ENCODE measurements around the gene RNF169.
A peak's percentile ranks its signal among the peaks of the same experiment; 100 is the strongest.
"Not testable (repeated sequence)": the region's sequence is repeated elsewhere in the genome, so short reads cannot be mapped to it uniquely, and the experiment has no call there.

The RNF169 gene

DNA sequence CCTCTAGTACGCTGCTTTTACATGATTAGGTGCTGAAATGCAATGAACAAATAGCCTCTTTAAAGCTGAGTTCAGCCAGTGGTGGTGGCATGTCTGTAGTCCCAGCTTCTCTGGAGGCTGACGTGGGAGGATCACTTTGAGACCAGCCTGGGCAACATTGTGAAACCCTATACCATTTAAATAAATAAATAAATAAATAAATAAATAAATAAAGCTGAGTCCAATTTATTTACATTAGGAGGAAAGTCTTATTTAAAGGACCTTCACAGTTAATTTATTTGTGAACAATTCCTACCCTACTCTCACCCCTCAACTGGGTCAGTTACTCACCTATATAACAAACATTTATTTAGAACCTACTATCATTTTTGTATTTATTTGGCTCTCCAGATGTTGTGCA, 12.6 kb upstream of the RNF169 start:
- no peak for DNase-seq (ENCODE audit: low spot score in 2 of 2)
- Histone ChIP-seq H3K27me3 (ENCODE audit: low read depth) (peaks cover 22% of the 10 kb centered on the region), H3K4me3 (no peak overlapping the region), H3K9me3 (peaks cover 5% of the 10 kb centered on the region), H3K36me3 (replicated peaks) (no peaks in the 10 kb centered on the region), H3K4me1 (no peaks in the 10 kb centered on the region)
- in situ Hi-C loops (cut with MboI; ENCODE audit: low sequenced_read_pairs), result no loop called here

DNA sequence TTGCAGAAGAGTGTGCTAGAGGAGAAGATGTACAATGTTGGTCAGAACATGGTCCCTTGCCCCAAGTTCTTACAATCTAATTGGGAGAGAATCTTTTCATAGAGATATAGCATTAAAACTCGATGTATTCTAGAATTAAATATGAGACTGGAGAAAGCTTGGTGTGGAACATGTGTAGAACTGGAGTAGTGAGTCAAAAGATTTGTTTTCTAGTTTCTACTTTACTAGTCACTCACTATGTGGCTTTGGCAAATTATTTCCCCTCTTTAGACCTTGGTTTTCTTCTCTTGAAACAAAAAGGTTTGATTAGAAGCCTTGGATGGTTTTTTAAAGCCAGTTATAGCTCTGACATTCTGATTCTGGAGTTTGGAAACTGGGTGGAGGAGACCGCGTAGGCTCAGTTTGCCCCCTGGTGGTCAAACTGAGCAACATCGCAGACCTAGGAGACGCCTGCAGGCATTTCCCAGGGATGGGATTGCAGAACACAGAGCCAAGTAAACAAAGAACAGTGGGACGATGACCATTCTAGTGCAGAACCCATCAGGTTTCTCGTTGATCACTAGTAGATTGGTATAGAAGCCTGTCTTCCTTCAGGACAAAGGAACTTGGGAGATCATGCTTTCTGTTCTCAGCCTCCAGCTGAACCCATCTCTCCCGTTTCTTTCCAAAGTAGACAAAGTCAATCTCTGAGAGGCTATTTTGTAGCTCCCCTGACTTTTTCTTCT, 8.9 kb upstream of the RNF169 start:
- in situ Hi-C loops (cut with MboI; ENCODE audit: low sequenced_read_pairs), result no loop called here
- Histone ChIP-seq H3K27me3 (ENCODE audit: low read depth) (no peaks in the 10 kb centered on the region), H3K4me3 (no peak overlapping the region), H3K36me3 (replicated peaks) (no peaks in the 10 kb centered on the region), H3K9me3 (peaks cover 5% of the 10 kb centered on the region), H3K4me1 (no peaks in the 10 kb centered on the region)
- peak; percentile 71 to 73 for DNase-seq (ENCODE audit: low spot score in 2 of 2)

DNA sequence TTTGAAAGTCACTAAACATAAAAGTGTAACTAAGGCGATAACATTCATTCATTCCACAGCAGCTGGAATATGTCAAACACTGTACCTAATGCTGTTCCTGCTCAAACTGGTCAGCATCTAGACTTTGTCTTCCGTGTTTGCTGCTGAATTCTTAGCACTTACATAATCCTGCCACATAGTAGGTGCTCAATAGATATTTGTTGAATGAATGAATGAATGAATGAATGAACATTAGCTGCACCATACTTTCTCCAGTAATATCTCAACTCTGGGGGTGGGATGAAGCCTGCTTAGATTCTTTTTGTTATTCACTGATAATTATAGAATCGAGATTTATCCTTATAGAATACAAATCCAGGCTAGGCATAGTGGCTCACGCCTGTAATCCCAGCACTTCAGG, 6.6 kb upstream of the RNF169 start:
- peaks cover 5% of the 10 kb centered on the region for H3K9me3 ChIP-seq
- H3K4me1 ChIP-seq, result no peaks in the 10 kb centered on the region
- no peaks in the 10 kb centered on the region for H3K36me3 ChIP-seq (replicated peaks)
- DNase-seq (ENCODE audit: low spot score in 2 of 2), result no peak
- H3K4me3 ChIP-seq, result no peak overlapping the region
- in situ Hi-C loops (cut with MboI; ENCODE audit: low sequenced_read_pairs), result no loop called here
- no peaks in the 10 kb centered on the region for H3K27me3 ChIP-seq (ENCODE audit: low read depth)

DNA sequence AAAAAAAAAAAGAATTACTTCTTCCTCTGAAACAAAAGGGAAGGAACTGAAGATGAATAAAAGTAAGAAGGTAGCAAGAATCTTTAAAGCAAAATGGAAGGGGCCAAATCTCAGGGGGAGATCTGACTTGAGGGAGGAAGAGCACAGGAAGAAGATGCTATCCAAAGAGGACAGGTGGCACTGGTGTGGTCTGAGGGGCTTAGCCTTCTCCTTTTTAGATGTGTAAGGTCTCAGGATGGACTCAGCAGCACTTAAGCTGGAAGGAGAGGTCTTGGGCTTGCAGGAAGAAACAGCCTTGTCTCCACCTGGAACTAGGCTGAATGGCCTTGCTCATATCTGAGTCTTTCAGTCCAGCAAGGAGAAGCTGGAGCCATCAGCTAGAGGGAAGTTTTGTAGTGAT, 5.0 kb upstream of the RNF169 start:
- Histone ChIP-seq H3K36me3 (replicated peaks) (no peaks in the 10 kb centered on the region), H3K27me3 (ENCODE audit: low read depth) (no peaks in the 10 kb centered on the region), H3K4me3 (no peak overlapping the region), H3K4me1 (peaks cover 4% of the 10 kb centered on the region), H3K9me3 (peaks cover 8% of the 10 kb centered on the region)
- in situ Hi-C loops (cut with MboI; ENCODE audit: low sequenced_read_pairs), result no loop called here
- DNase-seq (ENCODE audit: low spot score in 2 of 2), result no peak

DNA sequence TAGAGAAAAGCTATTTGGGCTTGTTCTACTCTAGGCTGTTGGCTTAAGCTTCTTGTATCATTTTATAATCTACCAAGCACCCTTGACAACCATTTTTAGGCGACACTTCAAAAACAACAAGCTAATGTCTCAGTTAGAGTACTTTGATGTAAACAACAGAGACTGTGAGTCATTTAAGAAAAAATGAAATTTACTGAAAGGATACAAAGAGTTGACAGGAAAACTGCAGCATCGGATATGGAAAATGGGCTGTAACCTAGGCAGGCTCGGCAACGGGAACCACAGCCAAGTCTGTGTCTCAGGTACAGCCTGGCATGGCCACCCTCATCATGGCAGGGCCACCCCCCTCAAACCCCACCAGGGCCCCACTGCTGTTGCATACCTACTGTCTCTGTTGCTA, 4.4 kb upstream of the RNF169 start:
- no peak for DNase-seq (ENCODE audit: low spot score in 2 of 2)
- Histone ChIP-seq H3K9me3 (peaks cover 8% of the 10 kb centered on the region), H3K4me3 (no peak overlapping the region), H3K27me3 (ENCODE audit: low read depth) (no peaks in the 10 kb centered on the region), H3K36me3 (replicated peaks) (no peaks in the 10 kb centered on the region), H3K4me1 (peaks cover 4% of the 10 kb centered on the region)
- in situ Hi-C loops (cut with MboI; ENCODE audit: low sequenced_read_pairs), result no loop called here

DNA sequence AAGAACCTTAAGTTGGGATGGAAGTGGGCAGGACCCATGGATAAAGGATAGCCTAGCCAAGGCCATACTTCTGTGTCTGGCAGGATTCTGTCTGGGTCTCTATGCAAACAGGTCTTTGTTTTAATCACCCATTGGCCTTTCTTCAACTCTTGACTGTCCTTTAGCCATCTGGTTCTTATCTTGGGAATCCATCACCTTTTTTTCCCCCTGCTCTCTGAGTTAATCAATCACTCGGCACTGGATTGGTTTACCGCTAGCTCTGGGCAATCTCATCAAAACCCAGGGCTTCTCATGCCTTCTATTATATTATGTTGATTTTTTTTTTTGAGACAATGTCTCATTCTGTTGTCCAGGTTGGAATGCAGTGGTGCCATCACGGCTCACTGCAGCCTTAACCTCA, 1.8 kb upstream of the RNF169 start:
- H3K4me3 ChIP-seq, result no peak overlapping the region
- DNase-seq (ENCODE audit: low spot score in 2 of 2), result no peak
- no peaks in the 10 kb centered on the region for H3K27me3 ChIP-seq (ENCODE audit: low read depth)
- in situ Hi-C loops (cut with MboI; ENCODE audit: low sequenced_read_pairs), result no loop called here
- H3K9me3 ChIP-seq, result 0 out of 2 replicates have a peak, but pooled peaks cover 3% of the 10 kb centered on the region
- H3K36me3 ChIP-seq (replicated peaks), result no peaks in the 10 kb centered on the region
- peaks cover 7% of the 10 kb centered on the region for H3K4me1 ChIP-seq

DNA sequence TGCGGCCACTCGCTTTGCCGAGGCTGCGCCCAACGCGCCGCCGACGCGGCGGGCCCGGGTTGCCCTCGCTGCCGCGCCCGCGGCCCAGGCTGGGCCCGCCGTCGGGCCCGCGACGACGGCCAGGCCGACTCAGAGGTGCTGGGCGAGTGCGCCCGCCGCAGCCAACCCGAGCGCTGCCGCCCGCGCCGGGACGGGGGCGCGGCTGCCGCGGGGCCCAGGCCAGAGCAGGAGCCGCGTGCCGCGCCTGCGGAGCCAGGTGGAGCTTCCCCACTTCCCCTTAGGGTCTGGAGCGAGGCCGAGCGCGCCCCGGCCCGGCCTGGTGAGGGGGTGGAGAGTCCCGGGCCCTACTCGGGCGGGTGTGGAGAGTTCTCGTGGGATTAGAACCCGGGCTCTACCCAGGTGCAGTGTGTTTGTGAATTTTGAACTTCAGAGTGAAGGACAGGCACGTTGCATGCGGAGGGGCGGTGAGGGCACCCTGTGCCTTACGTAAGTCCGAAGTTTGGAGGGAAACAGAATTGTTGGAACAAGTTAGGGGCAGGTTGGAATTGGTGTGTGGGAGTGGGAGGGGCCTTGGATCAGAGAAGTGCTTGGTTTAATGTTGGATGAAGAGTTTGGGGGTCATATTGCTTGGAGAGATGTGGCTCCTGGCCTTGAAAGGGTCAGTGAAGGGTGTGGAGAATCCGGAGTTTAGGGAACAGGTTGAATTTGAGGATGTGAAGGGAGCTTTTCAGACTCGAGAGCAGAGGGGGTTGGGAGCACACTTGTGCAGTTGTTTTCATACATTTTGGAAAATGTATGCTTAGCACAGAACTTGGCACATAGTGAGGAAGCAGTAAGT, 697 bp downstream of the RNF169 start:
- peak; percentile 65 to 76 for DNase-seq (ENCODE audit: low spot score in 2 of 2)
- no peaks in the 10 kb centered on the region for H3K36me3 ChIP-seq (replicated peaks)
- no peaks in the 10 kb centered on the region for H3K27me3 ChIP-seq (ENCODE audit: low read depth)
- H3K4me3 ChIP-seq, result peak overlapping the region; percentile 82
- in situ Hi-C loops (cut with MboI; ENCODE audit: low sequenced_read_pairs), result no loop called here
- 0 out of 2 replicates have a peak, but pooled peaks cover 3% of the 10 kb centered on the region for H3K9me3 ChIP-seq
- peaks cover 15% of the 10 kb centered on the region for H3K4me1 ChIP-seq

DNA sequence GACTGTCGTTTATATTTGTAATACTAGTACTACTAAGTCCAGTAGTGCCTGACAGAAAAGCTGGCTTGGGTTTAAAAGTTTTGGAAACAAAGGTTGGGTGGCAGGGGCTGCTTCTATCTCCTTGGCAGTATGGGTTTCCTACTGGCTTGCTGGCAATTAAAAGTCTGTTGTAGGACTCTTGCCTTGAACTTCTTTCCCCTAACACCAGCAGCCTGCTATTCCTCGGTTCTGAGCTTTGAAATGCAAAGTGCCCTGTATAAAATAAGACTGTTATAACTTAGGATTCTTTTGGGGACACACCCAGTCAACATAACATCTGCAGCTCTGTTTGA, 1.3 kb downstream of the RNF169 start:
- Histone ChIP-seq H3K4me1 (peaks cover 20% of the 10 kb centered on the region), H3K9me3 (0 out of 2 replicates have a peak, but pooled peaks cover 3% of the 10 kb centered on the region), H3K36me3 (replicated peaks) (no peaks in the 10 kb centered on the region), H3K4me3 (peak overlapping the region; percentile 82), H3K27me3 (ENCODE audit: low read depth) (no peaks in the 10 kb centered on the region)
- in situ Hi-C loops (cut with MboI; ENCODE audit: low sequenced_read_pairs), result no loop called here
- peak; percentile 20 to 45 for DNase-seq (ENCODE audit: low spot score in 2 of 2)

DNA sequence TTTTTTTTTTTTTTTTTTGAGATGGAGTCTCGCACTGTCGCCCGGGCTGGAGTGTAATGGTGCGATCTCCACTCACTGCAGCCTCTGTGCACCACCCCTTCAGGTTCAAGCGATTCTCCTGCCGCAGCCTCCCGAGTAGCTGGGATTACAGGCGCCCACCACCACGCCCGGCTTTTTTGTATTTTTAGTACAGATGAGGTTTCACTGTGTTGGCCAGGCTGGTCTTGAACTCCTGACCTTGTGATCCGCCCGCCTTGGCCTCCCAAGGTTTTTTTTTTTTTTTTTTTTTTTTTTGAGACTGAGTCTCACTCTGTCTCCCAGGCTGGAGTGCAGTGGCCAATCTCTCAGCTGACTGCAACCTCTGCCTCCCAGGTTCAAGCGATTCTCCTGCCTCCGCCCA, 1.9 kb downstream of the RNF169 start:
- H3K36me3 ChIP-seq (replicated peaks); H3K4me3 ChIP-seq; in situ Hi-C loops (cut with MboI; ENCODE audit: low sequenced_read_pairs); H3K27me3 ChIP-seq (ENCODE audit: low read depth); DNase-seq (ENCODE audit: low spot score in 2 of 2); H3K9me3 ChIP-seq: not testable (repeated sequence)
- peaks cover 26% of the 10 kb centered on the region for H3K4me1 ChIP-seq

DNA sequence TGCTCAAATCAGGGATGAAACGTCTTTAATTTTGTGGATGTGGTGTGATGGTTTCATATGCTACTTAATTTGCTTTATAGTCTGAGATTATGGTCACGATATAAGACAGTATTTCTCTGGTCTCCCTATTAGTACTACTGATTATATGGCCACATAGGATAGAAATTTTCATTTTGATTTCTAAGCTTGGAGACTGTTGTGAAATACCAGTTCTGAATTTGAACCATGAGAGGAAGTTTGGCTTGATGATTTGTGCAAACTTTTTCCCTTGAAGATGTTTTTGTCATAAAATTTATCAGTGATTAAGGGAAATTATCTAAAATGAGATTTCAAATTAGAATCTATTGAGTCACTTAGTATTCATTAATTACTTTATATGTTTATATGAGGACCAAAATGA, 2.7 kb downstream of the RNF169 start:
- H3K9me3 ChIP-seq, result 0 out of 2 replicates have a peak, but pooled peaks cover 3% of the 10 kb centered on the region
- DNase-seq (ENCODE audit: low spot score in 2 of 2), result no peak
- peaks cover 26% of the 10 kb centered on the region for H3K4me1 ChIP-seq
- in situ Hi-C loops (cut with MboI; ENCODE audit: low sequenced_read_pairs), result no loop called here
- no peaks in the 10 kb centered on the region for H3K27me3 ChIP-seq (ENCODE audit: low read depth)
- no peaks in the 10 kb centered on the region for H3K36me3 ChIP-seq (replicated peaks)
- no peak overlapping the region for H3K4me3 ChIP-seq

DNA sequence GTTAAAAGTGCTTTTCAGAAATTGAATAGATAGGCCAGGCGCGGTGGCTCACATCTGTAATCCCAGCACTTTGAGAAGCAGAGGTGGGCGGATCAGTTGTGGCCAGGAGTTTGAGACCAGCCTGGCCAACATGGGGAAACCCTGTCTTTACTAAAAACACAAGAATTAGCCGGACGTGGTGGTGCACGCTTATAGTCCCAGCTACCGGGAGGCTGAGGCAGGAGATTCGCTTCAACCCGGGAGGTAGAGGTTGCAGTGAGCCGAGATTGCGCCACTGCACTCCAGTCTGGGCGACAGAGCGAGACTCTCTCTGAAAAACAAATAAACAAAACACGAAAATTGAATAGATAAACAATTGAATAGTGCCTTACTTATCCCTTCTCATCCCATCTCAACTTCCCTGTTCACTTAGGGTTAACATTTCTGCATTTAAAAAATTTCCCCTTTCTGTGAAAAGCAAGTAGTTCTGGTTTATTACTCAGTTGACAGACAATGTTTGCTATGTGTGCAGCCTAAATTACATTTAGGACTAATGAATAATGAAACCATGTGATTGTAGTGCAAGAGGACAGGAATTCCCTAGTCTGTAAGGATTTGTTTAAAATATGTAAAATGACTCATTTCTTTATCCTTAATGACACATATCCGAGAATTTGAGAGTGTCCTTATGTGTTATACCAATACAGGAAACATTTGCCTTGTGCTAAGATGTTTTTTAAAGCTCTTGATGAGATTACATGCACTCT, 6.0 kb downstream of the RNF169 start:
- H3K27me3 ChIP-seq (ENCODE audit: low read depth), result no peaks in the 10 kb centered on the region
- H3K4me3 ChIP-seq, result no peak overlapping the region
- H3K9me3 ChIP-seq, result no peaks in the 10 kb centered on the region
- in situ Hi-C loops (cut with MboI; ENCODE audit: low sequenced_read_pairs), result no loop called here
- H3K4me1 ChIP-seq, result peaks cover 22% of the 10 kb centered on the region
- no peaks in the 10 kb centered on the region for H3K36me3 ChIP-seq (replicated peaks)
- no peak for DNase-seq (ENCODE audit: low spot score in 2 of 2)

DNA sequence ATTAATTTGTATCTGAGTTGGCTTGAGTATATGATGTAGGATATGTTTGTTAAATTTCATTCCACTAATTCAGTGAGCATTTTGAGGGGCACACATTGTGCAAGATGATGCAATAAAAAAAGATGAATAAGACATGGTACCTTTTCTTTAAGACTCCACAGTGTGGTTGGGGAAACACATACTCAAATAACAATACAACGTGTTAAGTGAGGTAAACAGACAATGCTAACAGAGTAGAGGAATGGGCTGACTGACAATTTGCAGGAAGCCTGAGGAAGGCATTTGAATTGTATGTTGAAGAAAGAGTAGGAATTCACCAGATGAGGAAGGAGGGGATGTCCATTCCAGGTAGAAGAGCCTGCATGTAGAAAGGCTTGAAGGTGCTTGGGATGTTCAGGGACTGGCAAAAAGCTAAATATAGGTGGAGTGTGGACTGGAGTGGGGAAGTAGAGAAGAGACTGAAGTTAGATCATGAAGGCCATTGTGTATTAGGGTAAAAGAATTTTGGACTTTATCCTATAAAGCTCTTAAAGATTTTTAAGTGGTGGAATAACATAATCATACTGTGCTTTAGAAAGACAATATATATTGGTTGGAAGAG, 6.8 kb downstream of the RNF169 start:
- Histone ChIP-seq H3K4me3 (no peak overlapping the region), H3K27me3 (ENCODE audit: low read depth) (no peaks in the 10 kb centered on the region), H3K9me3 (no peaks in the 10 kb centered on the region), H3K4me1 (peaks cover 19% of the 10 kb centered on the region), H3K36me3 (replicated peaks) (no peaks in the 10 kb centered on the region)
- peak in 1 of 2 experiments; percentile 31 for DNase-seq (ENCODE audit: low spot score in 2 of 2)
- in situ Hi-C loops (cut with MboI; ENCODE audit: low sequenced_read_pairs), result no loop called here

DNA sequence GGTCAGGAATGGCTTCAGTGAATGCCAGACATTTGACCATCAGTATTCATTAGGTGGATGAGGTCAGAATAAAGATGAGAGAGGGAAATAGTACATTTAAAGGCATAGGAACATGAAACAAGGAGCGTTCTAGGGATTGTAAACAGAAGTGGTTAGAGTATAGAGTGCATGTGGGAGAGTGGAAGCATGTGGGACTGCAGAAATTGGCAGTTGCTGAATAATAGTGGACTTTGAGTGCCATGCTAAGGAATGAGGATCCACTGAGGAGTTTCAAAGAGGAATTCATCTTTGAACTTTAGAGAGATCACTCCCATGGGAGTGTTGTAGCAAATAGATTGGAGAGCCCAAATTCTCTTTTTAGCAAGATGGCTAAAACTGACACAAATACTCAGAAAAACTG, 7.9 kb downstream of the RNF169 start:
- in situ Hi-C loops (cut with MboI; ENCODE audit: low sequenced_read_pairs), result no loop called here
- Histone ChIP-seq H3K27me3 (ENCODE audit: low read depth) (no peaks in the 10 kb centered on the region), H3K4me3 (no peak overlapping the region), H3K4me1 (peaks cover 19% of the 10 kb centered on the region), H3K36me3 (replicated peaks) (no peaks in the 10 kb centered on the region), H3K9me3 (no peaks in the 10 kb centered on the region)
- no peak for DNase-seq (ENCODE audit: low spot score in 2 of 2)

All from HAP-1 (cell line).